ENCODE data around the gene PIAS2.
"Not testable (repeated sequence)": the region's sequence is repeated elsewhere in the genome, so short reads cannot be mapped to it uniquely, and the experiment has no call there.

PIAS2 gene

GRCh38 chr18:46831434-46831833 is 85.9 kb downstream of the PIAS2 start:
- no peak for DNase-seq

- DNase-seq, result no peak
These were observed 86.7 kb downstream of the PIAS2 start for GRCh38 chr18:46830633-46831032.

- DNase-seq, result no peak
These were observed 87.4 kb downstream of the PIAS2 start for GRCh38 chr18:46829947-46830346.

GRCh38 chr18:46829531-46829930 is 87.8 kb downstream of the PIAS2 start:
- DNase-seq, result no peak

- DNase-seq, result no peak
These were observed 95.2 kb downstream of the PIAS2 start for GRCh38 chr18:46821856-46822711.

- DNase-seq, result no peak
These were observed 96.4 kb downstream of the PIAS2 start for GRCh38 chr18:46820863-46821262.

- DNase-seq, result no peak
These were observed 101.6 kb downstream of the PIAS2 start for GRCh38 chr18:46815661-46816060.

GRCh38 chr18:46814399-46814798 is 102.9 kb downstream of the PIAS2 start:
- no peak for DNase-seq

- no peak for DNase-seq
These were observed 105.0 kb downstream of the PIAS2 start for GRCh38 chr18:46812311-46812710.

GRCh38 chr18:46810481-46811000 is 106.8 kb downstream of the PIAS2 start:
- no peak for DNase-seq

GRCh38 chr18:46809145-46809544 is 108.2 kb downstream of the PIAS2 start:
- no peak for DNase-seq

- DNase-seq, result not testable (repeated sequence)
These were observed 121.4 kb downstream of the PIAS2 start for GRCh38 chr18:46795945-46796344.

GRCh38 chr18:46794607-46795006 is 122.7 kb downstream of the PIAS2 start:
- DNase-seq, result no peak

- no peak for DNase-seq
These were observed 123.7 kb downstream of the PIAS2 start for GRCh38 chr18:46793565-46793964.

- no peak for DNase-seq
These were observed 128.2 kb downstream of the PIAS2 start for GRCh38 chr18:46789088-46789487.

GRCh38 chr18:46787674-46788073 is 129.6 kb downstream of the PIAS2 start:
- DNase-seq, result no peak

- DNase-seq, result no peak
These were observed 144.9 kb downstream of the PIAS2 start for GRCh38 chr18:46772357-46772756.

- DNase-seq, result no peak
These were observed 146.2 kb downstream of the PIAS2 start for GRCh38 chr18:46771141-46771540.

- DNase-seq, result no peak
These were observed 146.6 kb downstream of the PIAS2 start for GRCh38 chr18:46770708-46771107.

- DNase-seq, result no peak
These were observed 149.0 kb downstream of the PIAS2 start for GRCh38 chr18:46768166-46768921.

GRCh38 chr18:46767217-46767616 is 150.1 kb downstream of the PIAS2 start:
- no peak for DNase-seq

GRCh38 chr18:46764586-46764985 is 152.7 kb downstream of the PIAS2 start:
- no peak for DNase-seq

GRCh38 chr18:46761059-46761769 is 156.1 kb downstream of the PIAS2 start:
- no peak for DNase-seq

Measured in right hindlimb (tissue), 1 donor.